NB4 (cell line): Measurements from ENCODE around the gene GMPR.
A peak's percentile ranks its signal among the peaks of the same experiment; 100 is the strongest.
"Not testable (repeated sequence)": the region's sequence is repeated elsewhere in the genome, so short reads cannot be mapped to it uniquely, and the experiment has no call there.

Source experiments
- DNase-seq: peaks from one replicate; pipeline ENCODE4 v3.0.0; 2010; ENCODE audit warnings: low read depth
- H3K4me3 ChIP-seq: one replicate; pipeline ENCODE4 v1.5.1; 2011; ENCODE audit warnings: mild to moderate bottlenecking, low read depth, low read length, moderate library complexity
- MAX ChIP-seq: IDR thresholded peaks from 2 replicates; pipeline ENCODE4 v1.6.1; 2011; ENCODE audit warnings: low read depth, low read length
- MYC ChIP-seq: IDR thresholded peaks from 2 replicates; pipeline ENCODE4 v1.6.1; 2011; ENCODE audit warnings: low read depth, low read length
- POLR2A ChIP-seq: IDR thresholded peaks from 2 replicates; pipeline ENCODE4 v1.6.1; 2011; ENCODE audit warnings: mild to moderate bottlenecking; ENCODE audit not compliant: insufficient read length; ENCODE audit errors: extremely low read depth
- TF ChIP-seq, protein P1 (sequence below): IDR thresholded peaks from one replicate; pipeline ENCODE4 v1.5.1; 2012; ENCODE audit warnings: low read depth, low read length

Gene GMPR

GRCh38 chr6:16257999-16258708 lies 19.8 kb downstream of the GMPR start:
- DNase-seq = no peak
- no peak for TF ChIP-seq MAX
- TF ChIP-seq MYC = no peak
- no peak for TF ChIP-seq POLR2A
- TF ChIP-seq, protein P1, sequence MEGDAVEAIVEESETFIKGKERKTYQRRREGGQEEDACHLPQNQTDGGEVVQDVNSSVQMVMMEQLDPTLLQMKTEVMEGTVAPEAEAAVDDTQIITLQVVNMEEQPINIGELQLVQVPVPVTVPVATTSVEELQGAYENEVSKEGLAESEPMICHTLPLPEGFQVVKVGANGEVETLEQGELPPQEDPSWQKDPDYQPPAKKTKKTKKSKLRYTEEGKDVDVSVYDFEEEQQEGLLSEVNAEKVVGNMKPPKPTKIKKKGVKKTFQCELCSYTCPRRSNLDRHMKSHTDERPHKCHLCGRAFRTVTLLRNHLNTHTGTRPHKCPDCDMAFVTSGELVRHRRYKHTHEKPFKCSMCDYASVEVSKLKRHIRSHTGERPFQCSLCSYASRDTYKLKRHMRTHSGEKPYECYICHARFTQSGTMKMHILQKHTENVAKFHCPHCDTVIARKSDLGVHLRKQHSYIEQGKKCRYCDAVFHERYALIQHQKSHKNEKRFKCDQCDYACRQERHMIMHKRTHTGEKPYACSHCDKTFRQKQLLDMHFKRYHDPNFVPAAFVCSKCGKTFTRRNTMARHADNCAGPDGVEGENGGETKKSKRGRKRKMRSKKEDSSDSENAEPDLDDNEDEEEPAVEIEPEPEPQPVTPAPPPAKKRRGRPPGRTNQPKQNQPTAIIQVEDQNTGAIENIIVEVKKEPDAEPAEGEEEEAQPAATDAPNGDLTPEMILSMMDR = no peak

GRCh38 chr6:16258709-16259075 lies 20.3 kb downstream of the GMPR start:
- TF ChIP-seq POLR2A (no peak), MAX (no peak), MYC (no peak)
- TF ChIP-seq, protein P1 = no peak
- no peak for DNase-seq
- no peak overlapping the region for H3K4me3 ChIP-seq

More at GRCh38 chr6:16257999-16258708, 19.8 kb downstream of the GMPR start:
- no peak overlapping the region for H3K4me3 ChIP-seq

DNA sequence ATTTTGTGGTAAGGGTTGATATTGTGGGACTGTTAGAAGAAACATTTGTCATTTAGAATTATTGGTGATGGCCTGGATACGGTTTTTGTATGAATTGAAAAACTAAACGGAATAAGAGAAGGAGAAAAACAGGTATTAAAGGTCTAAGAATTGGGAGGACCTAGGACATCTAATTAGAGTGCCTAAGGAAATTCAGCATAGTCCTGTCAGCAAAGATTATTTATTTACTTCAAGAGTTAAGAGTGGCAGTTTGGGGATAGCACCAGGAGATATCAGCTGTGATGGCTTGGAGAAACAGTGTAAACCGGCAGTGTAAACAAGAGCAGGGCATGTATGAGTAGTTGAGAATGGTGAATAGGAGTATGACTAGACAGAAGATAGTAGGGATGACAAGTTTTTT lies 21.2 kb downstream of the GMPR start:
- H3K4me3 ChIP-seq, DNase-seq: not testable (repeated sequence)

- DNase-seq, H3K4me3 ChIP-seq: not testable (repeated sequence)
Measured at GRCh38 chr6:16260602-16261001, 22.2 kb downstream of the GMPR start.

DNA sequence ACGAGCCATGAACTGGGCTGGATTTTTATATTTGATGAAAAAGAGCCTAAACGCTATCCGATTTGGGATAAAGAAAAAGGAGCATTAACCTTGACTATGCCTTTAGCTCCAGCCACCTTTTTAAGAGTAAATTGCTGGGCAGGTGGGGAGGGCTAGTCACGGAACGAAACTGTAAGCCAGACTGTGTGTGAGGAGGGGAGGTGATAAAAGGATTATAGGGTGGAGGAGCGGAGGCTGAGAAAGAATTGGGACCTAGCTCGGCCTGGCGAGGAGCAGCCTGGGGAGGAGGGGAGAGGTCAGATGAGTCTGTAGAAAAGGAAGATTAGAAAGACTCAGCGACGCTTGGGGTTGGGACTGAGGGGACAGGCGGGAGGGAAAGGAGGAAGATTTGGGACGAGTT lies 24.4 kb downstream of the GMPR start:
- not testable (repeated sequence) for DNase-seq, H3K4me3 ChIP-seq

DNA sequence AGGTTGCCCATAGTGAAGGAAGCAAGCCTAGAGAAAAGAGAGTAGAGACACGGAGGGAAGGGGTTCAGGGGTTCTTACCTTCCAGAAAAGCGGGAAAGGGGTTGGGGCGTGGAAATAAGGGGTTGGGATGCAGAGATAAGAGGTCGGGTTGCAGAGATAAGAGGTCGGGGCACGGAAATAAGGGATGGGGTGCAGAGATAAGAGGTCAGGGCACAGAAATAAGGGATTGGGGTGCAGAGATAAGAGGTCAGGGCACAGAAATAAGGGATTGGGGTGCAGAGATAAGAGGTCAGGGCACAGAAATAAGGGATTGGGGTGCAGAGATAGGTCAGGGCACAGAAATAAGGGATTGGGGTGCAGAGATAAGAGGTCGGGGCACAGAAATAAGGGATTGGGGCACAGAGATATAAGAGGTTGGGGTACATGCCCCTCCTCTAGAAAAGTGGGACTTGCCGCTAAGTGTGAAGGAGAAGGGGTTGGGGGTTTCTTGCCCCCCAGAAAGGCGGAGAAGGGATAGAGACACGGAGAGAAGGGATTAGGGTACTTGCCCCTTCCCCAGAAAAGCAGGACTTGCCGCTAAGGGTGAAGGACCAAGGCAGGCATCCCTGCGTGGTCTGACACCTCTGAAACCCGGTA lies 25.2 kb downstream of the GMPR start:
- DNase-seq, H3K4me3 ChIP-seq: not testable (repeated sequence)

GRCh38 chr6:16264785-16265184 lies 26.4 kb downstream of the GMPR start:
- TF ChIP-seq MYC (no peak), MAX (no peak), POLR2A (no peak)
- TF ChIP-seq, protein P1 = no peak
- DNase-seq = no peak
- no peak overlapping the region for H3K4me3 ChIP-seq

DNA sequence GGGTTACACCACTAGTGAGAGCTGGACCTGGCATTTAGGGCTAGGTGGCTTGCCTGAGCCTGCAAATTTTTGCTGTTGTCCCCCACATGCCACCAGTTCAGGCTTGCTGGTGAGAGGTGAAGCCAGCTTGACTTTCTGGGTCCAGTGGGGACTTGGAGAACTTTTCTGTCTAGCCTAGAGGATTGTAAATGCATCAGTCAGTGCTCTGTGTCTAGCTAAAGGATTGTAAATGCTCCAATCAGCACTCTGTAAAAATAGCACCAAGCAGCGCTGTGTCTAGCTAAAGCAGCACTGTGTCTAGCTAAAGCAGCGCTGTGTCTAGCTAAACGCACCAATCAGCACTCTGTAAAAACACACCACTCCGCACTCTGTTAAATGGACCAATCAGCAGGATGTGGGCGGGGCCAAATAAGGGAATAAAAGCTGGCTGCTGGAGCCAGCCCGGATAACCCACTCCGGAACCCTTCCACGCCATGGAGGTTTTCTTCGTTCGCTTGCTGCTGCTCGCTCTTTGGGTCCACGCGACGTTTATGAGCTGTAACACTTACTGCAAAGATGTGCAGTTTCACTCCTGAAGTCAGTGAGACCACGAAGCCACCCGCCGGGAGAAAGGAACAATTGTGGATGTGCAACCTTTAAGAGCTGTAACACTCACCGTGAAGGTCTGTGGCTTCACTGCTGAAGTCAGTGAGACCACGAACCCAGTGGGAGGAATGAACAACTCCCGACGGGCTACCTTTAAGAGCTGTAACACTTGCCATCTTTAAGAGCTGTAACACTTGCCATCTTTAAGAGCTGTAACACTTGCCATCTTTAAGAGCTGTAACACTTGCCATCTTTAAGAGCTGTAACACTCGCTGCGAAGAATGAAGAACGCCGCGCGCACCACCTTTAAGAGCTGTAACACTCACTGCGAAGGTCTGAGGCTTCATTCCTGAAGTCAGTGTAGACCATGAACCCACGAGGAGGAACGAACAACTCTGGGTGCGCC lies 27.3 kb downstream of the GMPR start:
- TF ChIP-seq MYC = no peak
- TF ChIP-seq POLR2A = no peak
- TF ChIP-seq, protein P1 = no peak
- TF ChIP-seq MAX = no peak
- peak; percentile 34 for DNase-seq
- no peak overlapping the region for H3K4me3 ChIP-seq
